Tibial artery (tissue), 4 donors: ENCODE data around the gene ZNF580.

Experiments
- DNase-seq, 2 donors: peaks; one replicate each; pipeline ENCODE4 v3.0.0-alpha.2; 2019
- H3K27ac ChIP-seq, 2 donors: fragments of 200-600 bp; sonication (generic) in 1 of 2; 1 replicate in 1 of 2; 2 replicates in 1 of 2; pipeline ENCODE4 v1.5.1; 2018 to 2019; ENCODE audit warnings: mild to moderate bottlenecking in 1 of 2
- H3K27me3 ChIP-seq, 2 donors: fragments of 200-600 bp; sonication (generic) in 1 of 2; one replicate each; pipeline versions ENCODE4 v1.5.1 to v1.6.0; 2016 to 2019
- H3K36me3 ChIP-seq, 3 donors: fragments of 200-600 bp; sonication (generic) in 2 of 3; one replicate each; pipeline ENCODE4 v1.5.1; 2016 to 2019; ENCODE audit warnings: mild to moderate bottlenecking in 2 of 3
- H3K4me1 ChIP-seq, 4 donors: fragments of 200-600 bp; sonication (generic) in 2 of 4; 1 replicate in 3 of 4; 2 replicates in 1 of 4; pipeline ENCODE4 v1.5.1; 2016 to 2019
- H3K4me3 ChIP-seq, 2 donors: fragments of 200-600 bp; sonication (generic) in 1 of 2; 1 replicate in 1 of 2; 2 replicates in 1 of 2; pipeline ENCODE4 v1.5.1; 2018 to 2019; ENCODE audit warnings: mild to moderate bottlenecking in 2 of 2
- H3K9me3 ChIP-seq, 3 donors: fragments of 200-600 bp; sonication (generic) in 1 of 3; one replicate each; pipeline ENCODE4 v1.5.1; 2016 to 2019
- CTCF ChIP-seq, 2 experiments: fragments of 200-600 bp in 1 of 2; fragments of 450-650 bp in 1 of 2; IDR thresholded peaks; one replicate each; pipeline ENCODE4 v1.5.1; 2017 to 2019; ENCODE audit warnings: antibody characterized with exemption in 2 of 2, mild to moderate bottlenecking in 1 of 2, moderate library complexity in 1 of 2
- intact Hi-C: fragments of 100-400 bp; cut with DNase I; formaldehyde crosslinking; loops from one replicate; pipeline ENCODE4 v1.15.0; 2023; ENCODE audit warnings: low total_unique reads

The ZNF580 gene

GRCh38 chr19:55599842-55600661, 40.8 kb upstream of the ZNF580 start, which contains the start of gene ZNF524:
ZNF524 (plus strand) TSS chr19:55600288; CDS start chr19:55602113, 1,825 bp downstream.
- TF ChIP-seq CTCF (IDR thresholded peaks at IDR 0.05): no peak
- intact Hi-C loops: loop anchor here (5.0 kb wide), 1 partner anchor 32 kb away; no protein-coding TSS in a partner anchor

GRCh38 chr19:55600662-55601028, 40.2 kb upstream of the ZNF580 start:
- TF ChIP-seq CTCF (IDR thresholded peaks at IDR 0.05): no peak
- Histone ChIP-seq H3K27ac (peak overlapping the region; percentile 93 to 95), H3K9me3 (no peaks in the 10 kb centered on the region), H3K27me3 (no peaks in the 10 kb centered on the region), H3K4me3 (peak overlapping the region; percentile 74 to 75), H3K36me3 (peaks cover 0 to 35% (median 14%) of the 10 kb centered on the region in 3 donors), H3K4me1 (peaks cover 3 to 32% (median 17%) of the 10 kb centered on the region in 4 donors)
- intact Hi-C loops: no loop called here
- peak in 1 of 2 donors; percentile 83 for DNase-seq

More at GRCh38 chr19:55599842-55600661, 40.8 kb upstream of the ZNF580 start, which contains the start of gene ZNF524:
- Histone ChIP-seq H3K9me3 (no peaks in the 10 kb centered on the region), H3K27me3 (no peaks in the 10 kb centered on the region), H3K4me1 (peaks cover 3 to 32% (median 17%) of the 10 kb centered on the region in 4 donors), H3K36me3 (peaks cover 0 to 41% (median 20%) of the 10 kb centered on the region in 3 donors), H3K27ac (peak within 1 kb of the TSS; percentile 93 to 95), H3K4me3 (peak within 1 kb of the TSS; percentile 74 to 75)
- DNase-seq: peak; percentile 88 to 93

GRCh38 chr19:55601084-55601483, 39.7 kb upstream of the ZNF580 start:
- no peak for DNase-seq
- no peak for TF ChIP-seq CTCF (IDR thresholded peaks at IDR 0.05)
- intact Hi-C loops: no loop called here
- Histone ChIP-seq H3K27ac (peak overlapping the region; percentile 93 to 95), H3K4me1 (peaks cover 3 to 35% (median 20%) of the 10 kb centered on the region in 4 donors), H3K4me3 (peak overlapping the region; percentile 74 to 75), H3K9me3 (no peaks in the 10 kb centered on the region), H3K36me3 (peaks cover 0 to 30% (median 10%) of the 10 kb centered on the region in 3 donors), H3K27me3 (no peaks in the 10 kb centered on the region)

- Histone ChIP-seq H3K4me3 (no peak overlapping the region), H3K27me3 (no peaks in the 10 kb centered on the region), H3K4me1 (peaks cover 3 to 48% (median 31%) of the 10 kb centered on the region in 4 donors), H3K9me3 (no peaks in the 10 kb centered on the region), H3K27ac (no peak overlapping the region), H3K36me3 (peaks cover 0 to 18% (median 0%) of the 10 kb centered on the region in 3 donors)
- TF ChIP-seq CTCF (IDR thresholded peaks at IDR 0.05): no peak
- intact Hi-C loops: no loop called here
- no peak for DNase-seq
Observed at GRCh38 chr19:55602104-55603001, 38.4 kb upstream of the ZNF580 start.

- Histone ChIP-seq H3K4me3 (no peak overlapping the region), H3K9me3 (no peaks in the 10 kb centered on the region), H3K27ac (no peak overlapping the region), H3K4me1 (peaks cover 3 to 55% (median 34%) of the 10 kb centered on the region in 4 donors), H3K36me3 (peaks cover 0 to 14% (median 0%) of the 10 kb centered on the region in 3 donors), H3K27me3 (no peaks in the 10 kb centered on the region)
- intact Hi-C loops: no loop called here
- DNase-seq: no peak
- no peak for TF ChIP-seq CTCF (IDR thresholded peaks at IDR 0.05)
Observed at GRCh38 chr19:55603115-55603514, 37.7 kb upstream of the ZNF580 start.
